Measurements from ENCODE around the gene WDR46.

Gene WDR46

DNA sequence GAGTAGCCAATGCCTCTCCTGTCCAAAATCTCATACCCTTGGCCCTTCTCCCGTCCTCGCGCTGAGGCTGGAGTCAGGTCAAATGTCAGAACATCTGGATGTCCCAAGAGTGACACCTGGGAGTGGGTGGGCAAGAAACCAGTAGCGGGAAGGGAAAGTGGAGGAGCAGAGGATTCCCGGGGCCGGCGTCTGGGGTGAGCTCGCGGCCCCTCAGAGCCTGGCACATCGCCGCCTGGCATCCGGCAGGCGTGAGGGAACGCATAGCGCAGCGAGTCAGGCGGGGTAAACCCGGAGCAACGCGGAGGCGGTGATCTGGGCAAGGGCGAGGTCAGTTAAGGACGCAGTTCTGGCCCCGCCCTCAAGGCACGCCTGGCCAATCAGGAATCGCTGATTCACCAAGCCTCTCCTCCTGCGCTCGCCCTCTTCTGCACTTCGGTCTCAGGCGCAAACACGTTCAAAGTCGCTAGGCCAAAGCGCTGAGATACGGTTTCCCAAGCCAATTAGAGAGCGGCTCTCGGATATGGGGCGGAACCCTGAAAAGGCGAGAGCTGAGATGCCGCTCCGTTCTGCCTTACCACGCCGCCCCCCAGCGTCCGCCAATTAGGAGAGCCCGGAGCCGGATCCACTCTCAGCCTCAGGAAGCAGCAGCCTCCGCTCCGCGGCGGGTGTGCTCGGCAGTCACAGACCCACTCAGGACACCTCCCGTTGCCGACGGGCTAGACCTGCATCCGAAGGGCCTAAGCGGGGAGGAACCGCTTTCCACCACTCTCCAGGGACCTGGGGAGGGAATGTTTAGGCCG, 39.9 kb downstream of the WDR46 start (continued):
- TF ChIP-seq, protein P1, sequence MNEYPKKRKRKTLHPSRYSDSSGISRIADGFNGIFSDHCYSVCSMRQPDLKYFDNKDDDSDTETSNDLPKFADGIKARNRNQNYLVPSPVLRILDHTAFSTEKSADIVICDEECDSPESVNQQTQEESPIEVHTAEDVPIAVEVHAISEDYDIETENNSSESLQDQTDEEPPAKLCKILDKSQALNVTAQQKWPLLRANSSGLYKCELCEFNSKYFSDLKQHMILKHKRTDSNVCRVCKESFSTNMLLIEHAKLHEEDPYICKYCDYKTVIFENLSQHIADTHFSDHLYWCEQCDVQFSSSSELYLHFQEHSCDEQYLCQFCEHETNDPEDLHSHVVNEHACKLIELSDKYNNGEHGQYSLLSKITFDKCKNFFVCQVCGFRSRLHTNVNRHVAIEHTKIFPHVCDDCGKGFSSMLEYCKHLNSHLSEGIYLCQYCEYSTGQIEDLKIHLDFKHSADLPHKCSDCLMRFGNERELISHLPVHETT (tag by site-specific recombination; IDR thresholded peaks at IDR 0.05): 0 out of 2 replicates have a peak, but pooled peaks have one; percentile 22
- peak; percentile 74; the same call in 1 of the 2 replicates for TF ChIP-seq BCL11A (tag by site-specific recombination; IDR thresholded peaks at IDR 0.05; ENCODE audit: low read depth)
- TF ChIP-seq ZNF837 (tag by site-specific recombination; IDR thresholded peaks at IDR 0.05): peak; percentile 87; the same call in 1 of the 2 replicates
- TF ChIP-seq GLIS2 (tag by site-specific recombination; IDR thresholded peaks at IDR 0.05): peak; percentile 71
- no peak for TF ChIP-seq ZNF391 (tag by site-specific recombination; IDR thresholded peaks at IDR 0.05; ENCODE audit: borderline replicate concordance, low read depth)
- TF ChIP-seq OVOL3 (tag by site-specific recombination; IDR thresholded peaks at IDR 0.05): no peak
- TF ChIP-seq, protein P2, sequence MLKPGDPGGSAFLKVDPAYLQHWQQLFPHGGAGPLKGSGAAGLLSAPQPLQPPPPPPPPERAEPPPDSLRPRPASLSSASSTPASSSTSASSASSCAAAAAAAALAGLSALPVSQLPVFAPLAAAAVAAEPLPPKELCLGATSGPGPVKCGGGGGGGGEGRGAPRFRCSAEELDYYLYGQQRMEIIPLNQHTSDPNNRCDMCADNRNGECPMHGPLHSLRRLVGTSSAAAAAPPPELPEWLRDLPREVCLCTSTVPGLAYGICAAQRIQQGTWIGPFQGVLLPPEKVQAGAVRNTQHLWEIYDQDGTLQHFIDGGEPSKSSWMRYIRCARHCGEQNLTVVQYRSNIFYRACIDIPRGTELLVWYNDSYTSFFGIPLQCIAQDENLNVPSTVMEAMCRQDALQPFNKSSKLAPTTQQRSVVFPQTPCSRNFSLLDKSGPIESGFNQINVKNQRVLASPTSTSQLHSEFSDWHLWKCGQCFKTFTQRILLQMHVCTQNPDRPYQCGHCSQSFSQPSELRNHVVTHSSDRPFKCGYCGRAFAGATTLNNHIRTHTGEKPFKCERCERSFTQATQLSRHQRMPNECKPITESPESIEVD (tag by site-specific recombination; IDR thresholded peaks at IDR 0.05): no peak
- TF ChIP-seq, protein P3, sequence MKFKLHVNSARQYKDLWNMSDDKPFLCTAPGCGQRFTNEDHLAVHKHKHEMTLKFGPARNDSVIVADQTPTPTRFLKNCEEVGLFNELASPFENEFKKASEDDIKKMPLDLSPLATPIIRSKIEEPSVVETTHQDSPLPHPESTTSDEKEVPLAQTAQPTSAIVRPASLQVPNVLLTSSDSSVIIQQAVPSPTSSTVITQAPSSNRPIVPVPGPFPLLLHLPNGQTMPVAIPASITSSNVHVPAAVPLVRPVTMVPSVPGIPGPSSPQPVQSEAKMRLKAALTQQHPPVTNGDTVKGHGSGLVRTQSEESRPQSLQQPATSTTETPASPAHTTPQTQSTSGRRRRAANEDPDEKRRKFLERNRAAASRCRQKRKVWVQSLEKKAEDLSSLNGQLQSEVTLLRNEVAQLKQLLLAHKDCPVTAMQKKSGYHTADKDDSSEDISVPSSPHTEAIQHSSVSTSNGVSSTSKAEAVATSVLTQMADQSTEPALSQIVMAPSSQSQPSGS (tag by site-specific recombination; IDR thresholded peaks at IDR 0.05; ENCODE audit: low read depth): no peak
- TF ChIP-seq FEZF1 (tag by site-specific recombination; IDR thresholded peaks at IDR 0.05): no peak
- TF ChIP-seq, protein P4, sequence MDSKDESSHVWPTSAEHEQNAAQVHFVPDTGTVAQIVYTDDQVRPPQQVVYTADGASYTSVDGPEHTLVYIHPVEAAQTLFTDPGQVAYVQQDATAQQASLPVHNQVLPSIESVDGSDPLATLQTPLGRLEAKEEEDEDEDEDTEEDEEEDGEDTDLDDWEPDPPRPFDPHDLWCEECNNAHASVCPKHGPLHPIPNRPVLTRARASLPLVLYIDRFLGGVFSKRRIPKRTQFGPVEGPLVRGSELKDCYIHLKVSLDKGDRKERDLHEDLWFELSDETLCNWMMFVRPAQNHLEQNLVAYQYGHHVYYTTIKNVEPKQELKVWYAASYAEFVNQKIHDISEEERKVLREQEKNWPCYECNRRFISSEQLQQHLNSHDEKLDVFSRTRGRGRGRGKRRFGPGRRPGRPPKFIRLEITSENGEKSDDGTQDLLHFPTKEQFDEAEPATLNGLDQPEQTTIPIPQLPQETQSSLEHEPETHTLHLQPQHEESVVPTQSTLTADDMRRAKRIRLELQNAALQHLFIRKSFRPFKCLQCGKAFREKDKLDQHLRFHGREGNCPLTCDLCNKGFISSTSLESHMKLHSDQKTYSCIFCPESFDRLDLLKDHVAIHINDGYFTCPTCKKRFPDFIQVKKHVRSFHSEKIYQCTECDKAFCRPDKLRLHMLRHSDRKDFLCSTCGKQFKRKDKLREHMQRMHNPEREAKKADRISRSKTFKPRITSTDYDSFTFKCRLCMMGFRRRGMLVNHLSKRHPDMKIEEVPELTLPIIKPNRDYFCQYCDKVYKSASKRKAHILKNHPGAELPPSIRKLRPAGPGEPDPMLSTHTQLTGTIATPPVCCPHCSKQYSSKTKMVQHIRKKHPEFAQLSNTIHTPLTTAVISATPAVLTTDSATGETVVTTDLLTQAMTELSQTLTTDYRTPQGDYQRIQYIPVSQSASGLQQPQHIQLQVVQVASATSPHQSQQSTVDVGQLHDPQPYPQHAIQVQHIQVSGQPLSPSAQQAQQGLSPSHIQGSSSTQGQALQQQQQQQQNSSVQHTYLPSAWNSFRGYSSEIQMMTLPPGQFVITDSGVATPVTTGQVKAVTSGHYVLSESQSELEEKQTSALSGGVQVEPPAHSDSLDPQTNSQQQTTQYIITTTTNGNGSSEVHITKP (tag by site-specific recombination; IDR thresholded peaks at IDR 0.05): peak; percentile 86
- peak; percentile 99 for TF ChIP-seq ZNF561 (tag by site-specific recombination; IDR thresholded peaks at IDR 0.05; ENCODE audit: borderline replicate concordance)
- TF ChIP-seq ZNF501 (tag by site-specific recombination; IDR thresholded peaks at IDR 0.05): 0 out of 2 replicates have a peak, but pooled peaks have one; percentile 28
- TF ChIP-seq, protein P5, sequence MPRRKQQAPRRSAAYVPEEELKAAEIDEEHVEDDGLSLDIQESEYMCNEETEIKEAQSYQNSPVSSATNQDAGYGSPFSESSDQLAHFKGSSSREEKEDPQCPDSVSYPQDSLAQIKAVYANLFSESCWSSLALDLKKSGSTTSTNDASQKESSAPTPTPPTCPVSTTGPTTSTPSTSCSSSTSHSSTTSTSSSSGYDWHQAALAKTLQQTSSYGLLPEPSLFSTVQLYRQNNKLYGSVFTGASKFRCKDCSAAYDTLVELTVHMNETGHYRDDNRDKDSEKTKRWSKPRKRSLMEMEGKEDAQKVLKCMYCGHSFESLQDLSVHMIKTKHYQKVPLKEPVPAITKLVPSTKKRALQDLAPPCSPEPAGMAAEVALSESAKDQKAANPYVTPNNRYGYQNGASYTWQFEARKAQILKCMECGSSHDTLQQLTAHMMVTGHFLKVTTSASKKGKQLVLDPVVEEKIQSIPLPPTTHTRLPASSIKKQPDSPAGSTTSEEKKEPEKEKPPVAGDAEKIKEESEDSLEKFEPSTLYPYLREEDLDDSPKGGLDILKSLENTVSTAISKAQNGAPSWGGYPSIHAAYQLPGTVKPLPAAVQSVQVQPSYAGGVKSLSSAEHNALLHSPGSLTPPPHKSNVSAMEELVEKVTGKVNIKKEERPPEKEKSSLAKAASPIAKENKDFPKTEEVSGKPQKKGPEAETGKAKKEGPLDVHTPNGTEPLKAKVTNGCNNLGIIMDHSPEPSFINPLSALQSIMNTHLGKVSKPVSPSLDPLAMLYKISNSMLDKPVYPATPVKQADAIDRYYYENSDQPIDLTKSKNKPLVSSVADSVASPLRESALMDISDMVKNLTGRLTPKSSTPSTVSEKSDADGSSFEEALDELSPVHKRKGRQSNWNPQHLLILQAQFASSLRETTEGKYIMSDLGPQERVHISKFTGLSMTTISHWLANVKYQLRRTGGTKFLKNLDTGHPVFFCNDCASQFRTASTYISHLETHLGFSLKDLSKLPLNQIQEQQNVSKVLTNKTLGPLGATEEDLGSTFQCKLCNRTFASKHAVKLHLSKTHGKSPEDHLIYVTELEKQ (tag by site-specific recombination; IDR thresholded peaks at IDR 0.05; ENCODE audit: borderline replicate concordance): no peak
- no peak for TF ChIP-seq ZNF350 (tag by site-specific recombination; IDR thresholded peaks at IDR 0.05)
- no peak for TF ChIP-seq MZF1 (tag by site-specific recombination; IDR thresholded peaks at IDR 0.05; ENCODE audit: borderline replicate concordance)
- TF ChIP-seq HOXA7 (CRISPR knock-in tag; IDR thresholded peaks at IDR 0.05; ENCODE audit: borderline replicate concordance): no peak
- peak; percentile 32; the same call in 1 of the 2 replicates for TF ChIP-seq KLF1 (tag by site-specific recombination; IDR thresholded peaks at IDR 0.05)
- TF ChIP-seq, protein P6, sequence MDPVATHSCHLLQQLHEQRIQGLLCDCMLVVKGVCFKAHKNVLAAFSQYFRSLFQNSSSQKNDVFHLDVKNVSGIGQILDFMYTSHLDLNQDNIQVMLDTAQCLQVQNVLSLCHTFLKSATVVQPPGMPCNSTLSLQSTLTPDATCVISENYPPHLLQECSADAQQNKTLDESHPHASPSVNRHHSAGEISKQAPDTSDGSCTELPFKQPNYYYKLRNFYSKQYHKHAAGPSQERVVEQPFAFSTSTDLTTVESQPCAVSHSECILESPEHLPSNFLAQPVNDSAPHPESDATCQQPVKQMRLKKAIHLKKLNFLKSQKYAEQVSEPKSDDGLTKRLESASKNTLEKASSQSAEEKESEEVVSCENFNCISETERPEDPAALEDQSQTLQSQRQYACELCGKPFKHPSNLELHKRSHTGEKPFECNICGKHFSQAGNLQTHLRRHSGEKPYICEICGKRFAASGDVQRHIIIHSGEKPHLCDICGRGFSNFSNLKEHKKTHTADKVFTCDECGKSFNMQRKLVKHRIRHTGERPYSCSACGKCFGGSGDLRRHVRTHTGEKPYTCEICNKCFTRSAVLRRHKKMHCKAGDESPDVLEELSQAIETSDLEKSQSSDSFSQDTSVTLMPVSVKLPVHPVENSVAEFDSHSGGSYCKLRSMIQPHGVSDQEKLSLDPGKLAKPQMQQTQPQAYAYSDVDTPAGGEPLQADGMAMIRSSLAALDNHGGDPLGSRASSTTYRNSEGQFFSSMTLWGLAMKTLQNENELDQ (tag by site-specific recombination; IDR thresholded peaks at IDR 0.05; ENCODE audit: low read depth): no peak
- TF ChIP-seq, protein P7, sequence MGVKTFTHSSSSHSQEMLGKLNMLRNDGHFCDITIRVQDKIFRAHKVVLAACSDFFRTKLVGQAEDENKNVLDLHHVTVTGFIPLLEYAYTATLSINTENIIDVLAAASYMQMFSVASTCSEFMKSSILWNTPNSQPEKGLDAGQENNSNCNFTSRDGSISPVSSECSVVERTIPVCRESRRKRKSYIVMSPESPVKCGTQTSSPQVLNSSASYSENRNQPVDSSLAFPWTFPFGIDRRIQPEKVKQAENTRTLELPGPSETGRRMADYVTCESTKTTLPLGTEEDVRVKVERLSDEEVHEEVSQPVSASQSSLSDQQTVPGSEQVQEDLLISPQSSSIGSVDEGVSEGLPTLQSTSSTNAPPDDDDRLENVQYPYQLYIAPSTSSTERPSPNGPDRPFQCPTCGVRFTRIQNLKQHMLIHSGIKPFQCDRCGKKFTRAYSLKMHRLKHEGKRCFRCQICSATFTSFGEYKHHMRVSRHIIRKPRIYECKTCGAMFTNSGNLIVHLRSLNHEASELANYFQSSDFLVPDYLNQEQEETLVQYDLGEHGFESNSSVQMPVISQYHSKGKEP (tag by site-specific recombination; IDR thresholded peaks at IDR 0.05): no peak
- TF ChIP-seq SP3 (tag by site-specific recombination; IDR thresholded peaks at IDR 0.05): peak; percentile 83

All from HEK293 (cell line).